SK-N-SH treated with all-trans-retinoic acid at 6 μM for 48 hours (cell line): ENCODE data around the gene CCM2.
A peak's percentile ranks its signal among the peaks of the same experiment; 100 is the strongest.
"Not testable (repeated sequence)": the region's sequence is repeated elsewhere in the genome, so short reads cannot be mapped to it uniquely, and the experiment has no call there.

ENCODE experiments used
- ATAC-seq: fragments of 200-7000 bp; cut with Tn5 transposase; 3 replicates; pipeline ENCODE4 v1.9.1; 2020; ENCODE audit warnings: mild to moderate bottlenecking, moderate library complexity
- ARNTL ChIP-seq: fragments of 450-650 bp; formaldehyde crosslinking; IDR thresholded peaks from 2 replicates; pipeline ENCODE4 v1.5.0; 2020; ENCODE audit warnings: low read depth, mild to moderate bottlenecking, moderate library complexity, borderline replicate concordance
- BACH2 ChIP-seq: fragments of 250-450 bp; sonication (Bioruptor Pico); IDR thresholded peaks from 2 replicates; pipeline ENCODE4 v1.9.0; 2021; ENCODE audit warnings: mild to moderate bottlenecking, borderline replicate concordance
- CSDC2 ChIP-seq: fragments of 250-450 bp; sonication (Bioruptor Pico); IDR thresholded peaks from 2 replicates; pipeline ENCODE4 v1.5.0; 2020; ENCODE audit warnings: mild to moderate bottlenecking, moderate library complexity
- ESRRG ChIP-seq: fragments of 250-450 bp; sonication (Bioruptor Pico); IDR thresholded peaks from 2 replicates; pipeline ENCODE4 v1.6.1; 2021; ENCODE audit warnings: mild to moderate bottlenecking
- GLIS3 ChIP-seq: fragments of 250-450 bp; sonication (Bioruptor Pico); IDR thresholded peaks from 2 replicates; pipeline ENCODE4 v1.5.0; 2020; ENCODE audit warnings: mild to moderate bottlenecking, moderate library complexity
- ISL1 ChIP-seq: fragments of 250-450 bp; sonication (Bioruptor Pico); IDR thresholded peaks from 2 replicates; pipeline ENCODE4 v2.1.2; 2022; ENCODE audit warnings: mild to moderate bottlenecking, moderate library complexity
- OSR1 ChIP-seq: fragments of 250-450 bp; sonication (Bioruptor Pico); IDR thresholded peaks from 2 replicates; pipeline ENCODE4 v1.8.0; 2022; ENCODE audit warnings: moderate library complexity, mild to moderate bottlenecking, inconsistent platforms
- POU6F1 ChIP-seq: fragments of 250-450 bp; sonication (Bioruptor Pico); IDR thresholded peaks from 2 replicates; pipeline ENCODE4 v1.8.0; 2021; ENCODE audit warnings: low read depth, mild to moderate bottlenecking, moderate library complexity, borderline replicate concordance
- PPARA ChIP-seq: fragments of 250-450 bp; sonication (Bioruptor Pico); IDR thresholded peaks from 2 replicates; pipeline ENCODE4 v1.5.0; 2020; ENCODE audit warnings: mild to moderate bottlenecking, borderline replicate concordance
- RARB ChIP-seq: fragments of 250-450 bp; sonication (Bioruptor Pico); IDR thresholded peaks from 2 replicates; pipeline ENCODE4 v1.8.0; 2021; ENCODE audit warnings: mild to moderate bottlenecking, moderate library complexity
- SNAI2 ChIP-seq: fragments of 250-450 bp; sonication (Bioruptor Pico); IDR thresholded peaks from 2 replicates; pipeline ENCODE4 v1.5.0; 2020; ENCODE audit warnings: mild to moderate bottlenecking, moderate library complexity
- TCF4 ChIP-seq: fragments of 250-450 bp; sonication (Bioruptor Pico); IDR thresholded peaks from 2 replicates; pipeline ENCODE4 v1.8.0; 2021; ENCODE audit warnings: mild to moderate bottlenecking, moderate library complexity, borderline replicate concordance
- TSHZ2 ChIP-seq: fragments of 250-450 bp; sonication (Bioruptor Pico); IDR thresholded peaks from 2 replicates; pipeline ENCODE4 v1.5.0; 2020; ENCODE audit warnings: mild to moderate bottlenecking, moderate library complexity
- ZFP3 ChIP-seq: fragments of 250-450 bp; sonication (Bioruptor Pico); IDR thresholded peaks from 2 replicates; pipeline ENCODE4 v1.5.0; 2020; ENCODE audit warnings: mild to moderate bottlenecking, moderate library complexity
- ZFP30 ChIP-seq: fragments of 450-650 bp; formaldehyde crosslinking; IDR thresholded peaks from 2 replicates; pipeline ENCODE4 v1.5.0; 2022; ENCODE audit warnings: mild to moderate bottlenecking, moderate library complexity
- ZNF565 ChIP-seq: fragments of 450-650 bp; formaldehyde crosslinking; conservative IDR thresholded peaks from 2 replicates; pipeline ENCODE4 v1.5.0; 2020; ENCODE audit warnings: low read depth, mild to moderate bottlenecking, moderate library complexity
- ZNF70 ChIP-seq: fragments of 450-650 bp; formaldehyde crosslinking; IDR thresholded peaks from 2 replicates; pipeline ENCODE4 v1.5.0; 2020; ENCODE audit warnings: mild to moderate bottlenecking, moderate library complexity
- TF ChIP-seq, protein P1 (sequence below): fragments of 250-450 bp; sonication (Bioruptor Pico); IDR thresholded peaks from 2 replicates; pipeline ENCODE4 v1.8.0; 2020; ENCODE audit warnings: mild to moderate bottlenecking, moderate library complexity, borderline replicate concordance
- TF ChIP-seq, protein P2 (sequence below): fragments of 250-450 bp; sonication (Bioruptor Pico); IDR thresholded peaks from 2 replicates; pipeline ENCODE4 v1.5.1; 2020; ENCODE audit warnings: low read depth, mild to moderate bottlenecking, moderate library complexity
- TF ChIP-seq, protein P3 (sequence below): fragments of 250-450 bp; sonication (Bioruptor Pico); IDR thresholded peaks from 2 replicates; pipeline ENCODE4 v1.5.1; 2021; ENCODE audit warnings: mild to moderate bottlenecking, moderate library complexity

The CCM2 gene

GRCh38 chr7:45033261-45033930 lies 33.4 kb downstream of the CCM2 start:
- peak; percentile 36; the same call in 2 of the 3 replicates for ATAC-seq
- no peak for TF ChIP-seq ZFP3 (CRISPR knock-in tag)
- TF ChIP-seq ZNF565 (CRISPR knock-in tag) = no peak
- TF ChIP-seq, protein P1, sequence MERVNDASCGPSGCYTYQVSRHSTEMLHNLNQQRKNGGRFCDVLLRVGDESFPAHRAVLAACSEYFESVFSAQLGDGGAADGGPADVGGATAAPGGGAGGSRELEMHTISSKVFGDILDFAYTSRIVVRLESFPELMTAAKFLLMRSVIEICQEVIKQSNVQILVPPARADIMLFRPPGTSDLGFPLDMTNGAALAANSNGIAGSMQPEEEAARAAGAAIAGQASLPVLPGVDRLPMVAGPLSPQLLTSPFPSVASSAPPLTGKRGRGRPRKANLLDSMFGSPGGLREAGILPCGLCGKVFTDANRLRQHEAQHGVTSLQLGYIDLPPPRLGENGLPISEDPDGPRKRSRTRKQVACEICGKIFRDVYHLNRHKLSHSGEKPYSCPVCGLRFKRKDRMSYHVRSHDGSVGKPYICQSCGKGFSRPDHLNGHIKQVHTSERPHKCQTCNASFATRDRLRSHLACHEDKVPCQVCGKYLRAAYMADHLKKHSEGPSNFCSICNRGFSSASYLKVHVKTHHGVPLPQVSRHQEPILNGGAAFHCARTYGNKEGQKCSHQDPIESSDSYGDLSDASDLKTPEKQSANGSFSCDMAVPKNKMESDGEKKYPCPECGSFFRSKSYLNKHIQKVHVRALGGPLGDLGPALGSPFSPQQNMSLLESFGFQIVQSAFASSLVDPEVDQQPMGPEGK (CRISPR knock-in tag) = no peak
- no peak for TF ChIP-seq ARNTL (CRISPR knock-in tag)
- TF ChIP-seq PPARA (CRISPR knock-in tag) = no peak
- TF ChIP-seq ZNF70 = no peak
- no peak for TF ChIP-seq CSDC2 (CRISPR knock-in tag)
- TF ChIP-seq, protein P2, sequence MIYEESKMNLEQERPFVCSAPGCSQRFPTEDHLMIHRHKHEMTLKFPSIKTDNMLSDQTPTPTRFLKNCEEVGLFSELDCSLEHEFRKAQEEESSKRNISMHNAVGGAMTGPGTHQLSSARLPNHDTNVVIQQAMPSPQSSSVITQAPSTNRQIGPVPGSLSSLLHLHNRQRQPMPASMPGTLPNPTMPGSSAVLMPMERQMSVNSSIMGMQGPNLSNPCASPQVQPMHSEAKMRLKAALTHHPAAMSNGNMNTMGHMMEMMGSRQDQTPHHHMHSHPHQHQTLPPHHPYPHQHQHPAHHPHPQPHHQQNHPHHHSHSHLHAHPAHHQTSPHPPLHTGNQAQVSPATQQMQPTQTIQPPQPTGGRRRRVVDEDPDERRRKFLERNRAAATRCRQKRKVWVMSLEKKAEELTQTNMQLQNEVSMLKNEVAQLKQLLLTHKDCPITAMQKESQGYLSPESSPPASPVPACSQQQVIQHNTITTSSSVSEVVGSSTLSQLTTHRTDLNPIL (CRISPR knock-in tag) = no peak
- no peak for TF ChIP-seq ISL1 (CRISPR knock-in tag)
- TF ChIP-seq BACH2 (CRISPR knock-in tag) = no peak
- TF ChIP-seq ZFP30 (CRISPR knock-in tag) = no peak
- TF ChIP-seq GLIS3 = no peak
- TF ChIP-seq OSR1 = no peak
- TF ChIP-seq RARB (CRISPR knock-in tag) = no peak
- TF ChIP-seq, protein P3, sequence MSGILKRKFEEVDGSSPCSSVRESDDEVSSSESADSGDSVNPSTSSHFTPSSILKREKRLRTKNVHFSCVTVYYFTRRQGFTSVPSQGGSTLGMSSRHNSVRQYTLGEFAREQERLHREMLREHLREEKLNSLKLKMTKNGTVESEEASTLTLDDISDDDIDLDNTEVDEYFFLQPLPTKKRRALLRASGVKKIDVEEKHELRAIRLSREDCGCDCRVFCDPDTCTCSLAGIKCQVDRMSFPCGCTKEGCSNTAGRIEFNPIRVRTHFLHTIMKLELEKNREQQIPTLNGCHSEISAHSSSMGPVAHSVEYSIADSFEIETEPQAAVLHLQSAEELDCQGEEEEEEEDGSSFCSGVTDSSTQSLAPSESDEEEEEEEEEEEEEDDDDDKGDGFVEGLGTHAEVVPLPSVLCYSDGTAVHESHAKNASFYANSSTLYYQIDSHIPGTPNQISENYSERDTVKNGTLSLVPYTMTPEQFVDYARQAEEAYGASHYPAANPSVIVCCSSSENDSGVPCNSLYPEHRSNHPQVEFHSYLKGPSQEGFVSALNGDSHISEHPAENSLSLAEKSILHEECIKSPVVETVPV = no peak
- no peak for TF ChIP-seq SNAI2 (CRISPR knock-in tag)
- TF ChIP-seq ESRRG (CRISPR knock-in tag) = no peak

- peak; percentile 20 for ATAC-seq
- TF ChIP-seq ISL1 (CRISPR knock-in tag) (no peak), PPARA (CRISPR knock-in tag) (no peak), RARB (CRISPR knock-in tag) (no peak), CSDC2 (CRISPR knock-in tag) (no peak)
- TF ChIP-seq, protein P3 = no peak
These were observed 33.9 kb downstream of the CCM2 start for GRCh38 chr7:45033931-45034290.

- not testable (repeated sequence) for ATAC-seq
These were observed 34.7 kb downstream of the CCM2 start for GRCh38 chr7:45034710-45035109.

DNA sequence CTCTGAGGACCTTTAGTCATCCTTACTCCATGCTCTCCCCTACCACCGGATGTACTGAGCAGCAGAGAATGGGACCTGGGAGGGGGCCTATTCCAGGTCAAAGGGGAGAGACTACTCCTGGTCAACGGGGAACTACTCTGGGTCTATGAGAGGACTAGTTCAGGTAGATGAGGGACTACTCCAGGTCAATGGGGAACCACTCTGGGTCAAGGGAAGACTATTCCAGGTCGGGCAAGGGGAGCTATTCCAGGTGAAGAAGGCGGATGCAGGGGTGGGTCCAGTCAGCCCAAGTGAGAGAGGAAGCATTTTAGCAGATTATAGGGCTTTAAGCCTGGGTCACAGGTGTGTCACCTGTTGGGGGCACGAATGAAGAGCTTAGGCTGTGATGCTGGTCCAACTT lies 35.4 kb downstream of the CCM2 start:
- no peak for TF ChIP-seq TCF4 (CRISPR knock-in tag)
- no peak for TF ChIP-seq ARNTL (CRISPR knock-in tag)
- no peak for TF ChIP-seq POU6F1 (CRISPR knock-in tag)
- no peak for ATAC-seq

- no peak for ATAC-seq
- TF ChIP-seq, protein P1 (CRISPR knock-in tag) = no peak
- TF ChIP-seq, protein P3 = no peak
- TF ChIP-seq ESRRG (CRISPR knock-in tag) (no peak), ZNF565 (CRISPR knock-in tag) (no peak), TSHZ2 (CRISPR knock-in tag) (no peak)
These were observed 35.9 kb downstream of the CCM2 start for GRCh38 chr7:45035893-45036292.
